ENCODE data around the gene ITGA3. TPM values are rescaled to one million over a fixed set of nuclear protein-coding genes. Genes with fewer than 3 reads are reported as not detected.

ITGA3 gene
- total RNA-seq, 1 experiment from 2014 or later = 22.5 TPM

- no peak overlapping the region for H4K91ac ChIP-seq (ENCODE audit: insufficient read length, low read depth, low read length)
- no peak overlapping the region for H2BK20ac ChIP-seq (ENCODE audit: low read depth, low read length, poor library complexity, severe bottlenecking)
- no peak overlapping the region for H2AK5ac ChIP-seq (ENCODE audit: insufficient read length, low read length)
- H3K27ac ChIP-seq (ENCODE audit: insufficient read length, low read depth, low read length) = no peak overlapping the region
- no peak overlapping the region for H2BK5ac ChIP-seq (ENCODE audit: insufficient read length, low read length)
- no CpG with 5 or more reads among the region's 2 CpGs for WGBS (ENCODE audit: extremely low coverage, insufficient read length, low lambda C conversion rate)
- H3K23me2 ChIP-seq (ENCODE audit: insufficient read length, low read depth, low read length, poor library complexity, severe bottlenecking) = no peaks in the 10 kb centered on the region
- H3K79me1 ChIP-seq (ENCODE audit: insufficient read depth, low read depth, low read length, poor library complexity, severe bottlenecking) = no peaks in the 10 kb centered on the region
- no peak for DNase-seq
- Mint-ChIP-seq H3K27me3 (ENCODE audit: low read depth) (peaks cover 38% of the 10 kb centered on the region), H3K4me3 (no peak overlapping the region), H3K4me1 (no peaks in the 10 kb centered on the region), H3K9me3 (peaks cover 21 to 23% of the 10 kb centered on the region in 2 experiments), H3K36me3 (ENCODE audit: insufficient read depth in 1 of 3, low read depth in 3 of 3) (peaks cover 0 to 12% (median 0%) of the 10 kb centered on the region in 3 experiments; a peak in 3 of 7 replicates), H3K27ac (no peak overlapping the region)
- H4K20me1 ChIP-seq (ENCODE audit: control insufficient read depth, insufficient read depth, insufficient read length) = no peaks in the 10 kb centered on the region
- no peak overlapping the region for H2BK12ac ChIP-seq (ENCODE audit: insufficient read length, low read depth, low read length)
- no peak overlapping the region for H3K4ac ChIP-seq (ENCODE audit: low read depth, low read length)
- TF ChIP-seq, protein P1, sequence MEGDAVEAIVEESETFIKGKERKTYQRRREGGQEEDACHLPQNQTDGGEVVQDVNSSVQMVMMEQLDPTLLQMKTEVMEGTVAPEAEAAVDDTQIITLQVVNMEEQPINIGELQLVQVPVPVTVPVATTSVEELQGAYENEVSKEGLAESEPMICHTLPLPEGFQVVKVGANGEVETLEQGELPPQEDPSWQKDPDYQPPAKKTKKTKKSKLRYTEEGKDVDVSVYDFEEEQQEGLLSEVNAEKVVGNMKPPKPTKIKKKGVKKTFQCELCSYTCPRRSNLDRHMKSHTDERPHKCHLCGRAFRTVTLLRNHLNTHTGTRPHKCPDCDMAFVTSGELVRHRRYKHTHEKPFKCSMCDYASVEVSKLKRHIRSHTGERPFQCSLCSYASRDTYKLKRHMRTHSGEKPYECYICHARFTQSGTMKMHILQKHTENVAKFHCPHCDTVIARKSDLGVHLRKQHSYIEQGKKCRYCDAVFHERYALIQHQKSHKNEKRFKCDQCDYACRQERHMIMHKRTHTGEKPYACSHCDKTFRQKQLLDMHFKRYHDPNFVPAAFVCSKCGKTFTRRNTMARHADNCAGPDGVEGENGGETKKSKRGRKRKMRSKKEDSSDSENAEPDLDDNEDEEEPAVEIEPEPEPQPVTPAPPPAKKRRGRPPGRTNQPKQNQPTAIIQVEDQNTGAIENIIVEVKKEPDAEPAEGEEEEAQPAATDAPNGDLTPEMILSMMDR (conservative IDR thresholded peaks at IDR 0.05) = no peak
- no peaks in the 10 kb centered on the region for H3K27me3 ChIP-seq (ENCODE audit: insufficient read depth, low read length)
- no peak overlapping the region for H3K14ac ChIP-seq (ENCODE audit: insufficient read depth, low read length)
- H3K4me1 ChIP-seq (ENCODE audit: insufficient read depth, low read length) = no peaks in the 10 kb centered on the region
- peaks cover 10% of the 10 kb centered on the region for H3K9me3 ChIP-seq (ENCODE audit: control insufficient read depth, low read depth, low read length)
- H3K79me2 ChIP-seq (ENCODE audit: insufficient read depth, low read length) = no peaks in the 10 kb centered on the region
- no peak overlapping the region for H3K23ac ChIP-seq (ENCODE audit: insufficient read length, low read depth, low read length)
- H2AFZ ChIP-seq (ENCODE audit: low read length) = no peak overlapping the region
- H3T11ph ChIP-seq (ENCODE audit: low read length) = no peak overlapping the region
- H3K18ac ChIP-seq (ENCODE audit: insufficient read length, low read depth, low read length) = no peak overlapping the region
- no peak overlapping the region for H3K56ac ChIP-seq (ENCODE audit: insufficient read length, low read depth, low read length)
- H3K9ac ChIP-seq (ENCODE audit: extremely low read depth, insufficient read length, low read length) = no peak overlapping the region
- H4K8ac ChIP-seq (replicated peaks; ENCODE audit: insufficient read length, low read depth, low read length) = no peak overlapping the region
- no peak overlapping the region for H2BK120ac ChIP-seq (ENCODE audit: low read depth, low read length, poor library complexity, severe bottlenecking)
- no peak overlapping the region for H3K4me2 ChIP-seq (ENCODE audit: insufficient read depth, insufficient read length, low read length)
- H2BK15ac ChIP-seq (ENCODE audit: low read depth, low read length) = no peak overlapping the region
- H4K5ac ChIP-seq (ENCODE audit: insufficient read length, low read depth, low read length) = no peak overlapping the region
Observed at GRCh38 chr17:50015146-50015545, 40.8 kb upstream of the ITGA3 start.
